Measurements from ENCODE around the gene LCE2B.

DNA sequence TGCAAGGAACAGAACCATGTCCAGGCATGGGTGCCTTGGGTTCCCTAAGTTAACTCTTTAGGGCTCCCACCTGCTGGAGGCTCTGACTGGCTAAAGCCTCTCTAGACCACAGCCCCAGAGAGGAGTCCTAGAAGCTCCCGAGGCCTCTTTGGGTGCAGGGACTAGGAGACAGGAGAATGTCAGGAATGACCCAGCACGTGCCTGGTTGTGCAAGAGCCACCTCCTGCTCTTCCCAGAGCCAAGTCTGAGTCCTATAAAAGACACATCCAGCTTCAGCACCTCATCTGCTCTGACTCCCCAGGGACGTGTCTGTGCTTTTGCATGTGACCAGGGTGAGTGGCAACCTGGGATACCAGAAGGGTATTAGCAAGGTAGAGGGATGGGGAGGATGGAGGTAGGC lies 22.8 kb upstream of the LCE2B start, which contains the start of gene LCE2D:
- TF ChIP-seq GATA2 (IDR thresholded peaks at IDR 0.05; ENCODE audit: low read depth, low read length): no peak
- TF ChIP-seq GATA3 (IDR thresholded peaks at IDR 0.05; ENCODE audit: low read depth, low read length): no peak

Measured in SH-SY5Y (cell line).